Lower leg skin (tissue), 4 donors: ENCODE measurements around the gene SMO. TPM values are rescaled to one million over a fixed set of nuclear protein-coding genes. Genes with fewer than 3 reads are reported as not detected.

Experiments
- DNase-seq, 2 donors: peaks; one replicate each; pipeline ENCODE4 v3.0.0-alpha.2; 2019; ENCODE audit warnings: low spot score in 2 of 2
- H3K4me3 ChIP-seq: fragments of 200-600 bp; sonication (generic); 2 replicates; pipeline ENCODE4 v1.5.1; 2017; ENCODE audit warnings: mild to moderate bottlenecking, low read depth; ENCODE audit not compliant: poor library complexity, severe bottlenecking
- CTCF ChIP-seq, 3 donors: fragments of 450-650 bp; IDR thresholded peaks; one replicate each; pipeline ENCODE4 v1.5.1; 2016; ENCODE audit warnings: antibody characterized with exemption in 3 of 3, mild to moderate bottlenecking in 3 of 3, moderate library complexity in 2 of 3
- POLR2A ChIP-seq, 2 donors: fragments of 450-650 bp; IDR thresholded peaks; one replicate each; pipeline ENCODE4 v1.6.1; 2016 to 2017; ENCODE audit warnings: antibody characterized with exemption in 2 of 2, mild to moderate bottlenecking in 1 of 2, moderate library complexity in 1 of 2
- WGBS, 2 donors: methylation state at CpG; one replicate each; pipeline ENCODE4 v1.1.5; 2018; 5-methylcytosine and 5-hydroxymethylcytosine counted together
- intact Hi-C: fragments of 100-400 bp; cut with DNase I; formaldehyde crosslinking; loops from one replicate; pipeline ENCODE4 v1.15.0; 2023; ENCODE audit warnings: low total_unique reads
- total RNA-seq, 4 donors: library from RNA; depleted of rRNA; stranded (reverse); fragments of >200 nt; gene quantifications; one replicate each; pipeline ENCODE4 v1.1.0, GENCODE V29; 2016

Gene SMO
- total RNA-seq, 4 donors from 2014 or later: 9.7 to 19.4 (median 14.7) TPM

GRCh38 chr7:129209067-129209926 is 20.9 kb downstream of the SMO start:
- WGBS, 2 donors: 85 to 87% methylated on average over 15 of the region's 15 CpGs
- intact Hi-C loops: no loop called here
- H3K4me3 ChIP-seq: no peak overlapping the region
- DNase-seq: no peak
- TF ChIP-seq CTCF (IDR thresholded peaks at IDR 0.05): no peak
- TF ChIP-seq POLR2A (IDR thresholded peaks at IDR 0.05): no peak

- DNase-seq: peak; percentile 55 to 95
- WGBS, 2 donors: 59 to 62% methylated on average over 16 of the region's 16 CpGs
- intact Hi-C loops: loop anchor here (2.0 to 10.0 kb wide), 3 partner anchors 44 to 154 kb away; no protein-coding TSS in a partner anchor
- TF ChIP-seq CTCF (IDR thresholded peaks at IDR 0.05) (no peak), POLR2A (IDR thresholded peaks at IDR 0.05) (no peak)
- H3K4me3 ChIP-seq: no peak overlapping the region
These were observed 22.0 kb downstream of the SMO start for GRCh38 chr7:129210256-129210988.

GRCh38 chr7:129210989-129211312 is 22.5 kb downstream of the SMO start:
- TF ChIP-seq POLR2A (IDR thresholded peaks at IDR 0.05) (no peak), CTCF (IDR thresholded peaks at IDR 0.05) (no peak)
- intact Hi-C loops: loop anchor here (2.0 to 10.0 kb wide), 3 partner anchors 44 to 154 kb away; no protein-coding TSS in a partner anchor
- WGBS, 2 donors: 91 to 92% methylated on average over 14 of the region's 14 CpGs
- DNase-seq: no peak
- no peak overlapping the region for H3K4me3 ChIP-seq

- TF ChIP-seq POLR2A (IDR thresholded peaks at IDR 0.05) (no peak), CTCF (IDR thresholded peaks at IDR 0.05) (no peak)
- no peak overlapping the region for H3K4me3 ChIP-seq
- peak in 1 of 2 donors; percentile 82 for DNase-seq
- intact Hi-C loops: loop anchor here (10.0 kb wide), 2 partner anchors 63 to 153 kb away; no protein-coding TSS in a partner anchor
- WGBS, 2 donors: 90% methylated on average over 10 to 14 of the region's 14 CpGs
These were observed 23.7 kb downstream of the SMO start for GRCh38 chr7:129212126-129212525.

DNA sequence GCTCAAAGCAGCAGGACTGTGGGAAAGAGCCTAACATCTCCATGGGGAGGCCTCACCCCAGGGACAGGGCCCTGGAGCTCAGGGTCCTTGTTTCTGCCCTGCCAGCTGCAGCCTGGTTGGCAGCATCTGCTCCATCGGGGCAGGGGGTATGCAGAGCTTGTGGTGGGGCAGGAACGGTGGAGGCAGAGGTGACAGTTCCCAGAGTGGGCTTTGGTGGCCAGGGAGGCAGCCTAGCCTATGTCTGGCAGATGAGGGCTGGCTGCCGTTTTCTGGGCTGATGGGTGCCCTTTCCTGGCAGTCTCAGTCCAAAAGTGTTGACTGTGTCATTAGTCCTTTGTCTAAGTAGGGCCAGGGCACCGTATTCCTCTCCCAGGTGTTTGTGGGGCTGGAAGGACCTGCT is 24.2 kb downstream of the SMO start:
- intact Hi-C loops: loop anchor here (10.0 kb wide), 2 partner anchors 62 to 152 kb away; no protein-coding TSS in a partner anchor
- peak in 1 of 2 donors; percentile 77 for DNase-seq
- no peak overlapping the region for H3K4me3 ChIP-seq
- no peak for TF ChIP-seq POLR2A (IDR thresholded peaks at IDR 0.05)
- TF ChIP-seq CTCF (IDR thresholded peaks at IDR 0.05): no peak
- WGBS, 2 donors: 84 to 86% methylated on average over 4 of the region's 4 CpGs
